Dedifferentiated amniotic fluid mesenchymal stem cell (primary cell): Measurements from ENCODE around the gene BTG2.
A peak's percentile ranks its signal among the peaks of the same experiment; 100 is the strongest.

Experiments used
- DNase-seq: peaks from one replicate; pipeline ENCODE4 v3.0.0-alpha.2; 2016; ENCODE audit errors: extremely low spot score

The BTG2 gene

DNA sequence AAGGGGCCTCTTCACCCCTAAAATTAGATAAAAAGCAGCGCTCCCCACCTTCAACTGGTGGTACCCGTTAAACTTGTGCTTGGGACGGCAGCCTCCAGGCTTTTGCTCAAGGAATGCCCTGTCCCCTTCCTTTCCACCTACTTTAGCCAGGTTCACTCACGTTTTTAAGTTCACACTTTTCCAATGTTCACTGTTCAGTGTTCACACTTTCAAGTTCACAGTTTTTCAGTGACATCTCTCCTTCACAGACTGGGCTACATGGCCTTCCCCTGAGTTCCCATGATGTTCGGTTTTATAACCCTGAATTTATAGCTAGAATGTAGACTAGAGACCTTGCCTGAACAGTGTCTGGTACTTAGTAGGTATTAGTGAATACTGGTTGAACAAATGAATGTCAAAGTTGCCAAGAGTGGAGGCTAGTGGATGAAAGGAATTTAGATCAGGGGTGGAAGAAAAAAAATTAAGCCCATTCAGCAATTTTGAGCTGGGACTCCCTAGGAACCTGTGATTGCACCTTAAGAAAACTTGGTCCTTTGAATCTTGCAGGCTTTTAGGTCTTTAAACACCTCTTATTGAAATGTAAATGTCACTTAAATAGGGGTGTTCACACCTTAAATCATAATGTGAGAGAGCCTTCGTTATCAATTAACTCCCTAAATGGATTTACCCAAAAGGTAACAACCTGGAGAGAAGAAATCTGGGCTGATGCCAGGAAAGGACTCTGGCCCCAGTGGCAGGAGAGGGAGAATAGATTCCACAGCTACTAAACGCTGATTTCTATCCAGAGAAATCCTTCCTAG lies 12.3 kb downstream of the BTG2 start:
- DNase-seq: no peak

DNA sequence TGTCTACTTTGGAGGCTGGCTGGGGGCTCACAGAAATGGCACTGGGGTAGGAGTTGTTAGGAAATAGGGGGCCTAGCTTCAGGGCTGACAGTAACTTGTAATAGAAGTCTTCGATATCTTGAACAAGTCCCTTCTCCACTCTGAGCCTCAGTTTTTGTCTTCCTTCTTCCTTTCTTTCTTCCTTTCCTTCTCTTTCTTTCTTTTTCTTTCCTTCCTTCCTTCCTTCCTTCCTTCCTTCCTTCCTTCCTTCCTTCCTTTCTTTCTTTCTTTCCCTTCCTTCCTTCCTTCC lies 12.9 kb downstream of the BTG2 start:
- DNase-seq: no peak

DNA sequence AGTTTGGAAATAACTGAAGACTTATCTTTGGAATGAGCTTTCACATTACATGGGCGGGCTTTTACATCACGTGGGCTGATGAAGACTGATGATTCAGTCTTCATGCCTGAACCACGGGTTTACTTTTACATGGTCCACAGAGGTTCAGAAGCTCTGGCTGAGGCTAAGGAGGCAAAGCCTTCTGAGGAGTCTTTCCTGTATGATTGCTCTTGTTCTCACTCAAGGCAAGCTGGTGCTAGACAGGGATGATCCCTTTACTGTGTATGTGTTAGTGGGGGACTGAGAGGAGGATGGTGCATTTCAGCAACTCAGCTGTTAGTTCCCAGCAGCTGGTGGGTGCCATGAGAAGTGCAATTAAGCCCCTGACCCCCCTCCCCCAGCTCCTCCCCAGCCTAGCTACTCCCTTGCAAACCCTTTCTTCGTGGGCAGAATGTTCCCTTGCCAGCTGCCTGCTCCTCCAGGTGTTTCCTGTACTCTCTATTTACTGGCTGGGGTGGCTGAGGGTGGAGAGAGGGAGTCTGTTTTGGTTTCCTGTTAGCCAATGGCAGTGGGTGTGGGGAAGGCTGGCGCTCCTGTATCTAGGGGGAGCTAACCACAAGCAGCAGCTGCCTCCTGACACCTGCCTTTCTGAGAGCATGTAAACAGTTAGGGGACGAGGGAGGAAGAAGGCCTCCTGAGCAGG lies 15.4 kb downstream of the BTG2 start:
- no peak for DNase-seq

DNA sequence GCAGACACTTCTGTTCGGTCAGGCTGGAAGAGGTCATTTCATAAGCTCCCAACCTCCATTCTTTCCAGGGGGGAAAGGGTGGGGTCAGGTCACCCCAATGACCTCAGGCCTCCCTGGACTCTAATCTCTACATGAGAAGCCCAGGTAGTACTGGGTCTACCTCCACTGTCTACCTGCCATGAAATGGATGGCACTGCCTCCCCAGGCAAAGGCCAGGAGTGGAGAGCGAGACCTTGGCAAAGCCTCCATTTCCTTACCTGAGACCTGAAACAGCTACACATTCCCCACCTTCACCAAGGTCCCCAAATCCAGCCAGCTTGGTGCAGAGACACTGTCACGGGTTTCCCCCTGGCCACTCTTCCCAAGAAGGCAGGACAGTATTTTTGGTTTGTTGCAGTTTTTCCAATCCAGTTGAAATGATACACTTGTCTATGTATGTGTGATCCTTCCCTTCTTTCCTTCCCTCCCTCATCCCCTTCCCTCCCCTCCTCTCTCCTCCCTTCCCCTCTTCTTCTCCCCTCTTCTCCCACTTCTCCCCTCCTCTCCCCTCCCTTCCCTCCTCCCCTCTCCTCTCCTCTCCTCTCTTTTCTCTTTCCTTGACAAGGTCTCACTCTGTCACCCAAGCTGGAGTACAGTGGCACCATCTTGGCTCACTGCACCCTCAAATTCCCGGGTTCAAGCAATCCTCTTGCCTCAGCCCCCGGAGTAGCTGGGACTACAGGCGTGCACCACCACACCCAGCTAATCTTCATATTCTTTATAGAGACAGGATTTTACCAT lies 16.1 kb downstream of the BTG2 start:
- no peak for DNase-seq

DNA sequence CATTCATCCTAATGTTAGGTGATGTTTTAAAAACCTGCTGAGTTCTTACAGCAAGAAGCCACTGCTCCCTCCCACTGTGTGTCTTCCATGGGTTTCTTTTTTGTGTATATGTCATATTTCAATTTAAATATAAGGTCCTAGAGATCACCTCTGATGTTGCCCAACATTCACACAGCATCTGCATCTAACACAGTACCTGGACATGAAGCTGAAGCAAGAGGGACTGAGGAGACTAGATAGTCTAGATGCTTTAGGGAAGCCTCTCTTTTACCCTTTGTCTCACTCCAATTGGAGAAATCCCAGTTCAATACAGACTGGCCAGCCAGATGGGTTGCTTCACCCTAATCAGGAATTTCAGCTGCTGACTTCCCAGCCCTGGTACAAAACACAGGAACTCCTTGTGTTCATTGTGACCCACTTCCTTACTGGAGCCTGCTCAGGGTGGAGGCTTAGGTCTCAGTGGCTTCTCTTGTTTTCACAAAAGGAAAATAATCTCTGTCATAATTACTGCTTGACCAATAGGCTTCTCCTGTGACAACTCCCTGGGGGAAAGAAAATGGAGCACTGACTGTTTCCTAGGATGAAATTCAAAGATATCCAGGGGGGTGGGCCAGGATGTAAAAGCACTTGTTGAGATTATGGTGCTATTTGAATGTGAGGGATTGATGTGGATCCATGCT lies 17.3 kb downstream of the BTG2 start:
- DNase-seq: no peak

DNA sequence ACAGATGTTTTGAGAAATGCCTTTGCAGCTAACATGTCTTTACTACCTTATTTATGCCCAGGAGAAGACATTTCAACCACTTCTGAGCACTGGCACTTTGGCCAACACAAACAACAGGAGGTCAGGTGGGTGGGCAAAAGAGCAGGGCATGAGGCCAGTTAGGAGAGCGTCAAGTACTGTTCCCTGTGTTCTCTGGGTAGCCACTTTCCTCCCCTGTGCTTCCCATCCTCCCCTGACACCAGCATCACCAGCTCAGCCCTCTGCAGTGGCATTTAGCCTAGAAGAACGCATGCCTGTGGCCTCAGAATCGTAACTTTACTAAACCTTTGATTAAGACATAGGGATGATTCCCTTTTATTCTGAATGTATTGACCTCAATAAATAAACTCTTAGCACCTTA lies 18.3 kb downstream of the BTG2 start:
- DNase-seq: no peak

DNA sequence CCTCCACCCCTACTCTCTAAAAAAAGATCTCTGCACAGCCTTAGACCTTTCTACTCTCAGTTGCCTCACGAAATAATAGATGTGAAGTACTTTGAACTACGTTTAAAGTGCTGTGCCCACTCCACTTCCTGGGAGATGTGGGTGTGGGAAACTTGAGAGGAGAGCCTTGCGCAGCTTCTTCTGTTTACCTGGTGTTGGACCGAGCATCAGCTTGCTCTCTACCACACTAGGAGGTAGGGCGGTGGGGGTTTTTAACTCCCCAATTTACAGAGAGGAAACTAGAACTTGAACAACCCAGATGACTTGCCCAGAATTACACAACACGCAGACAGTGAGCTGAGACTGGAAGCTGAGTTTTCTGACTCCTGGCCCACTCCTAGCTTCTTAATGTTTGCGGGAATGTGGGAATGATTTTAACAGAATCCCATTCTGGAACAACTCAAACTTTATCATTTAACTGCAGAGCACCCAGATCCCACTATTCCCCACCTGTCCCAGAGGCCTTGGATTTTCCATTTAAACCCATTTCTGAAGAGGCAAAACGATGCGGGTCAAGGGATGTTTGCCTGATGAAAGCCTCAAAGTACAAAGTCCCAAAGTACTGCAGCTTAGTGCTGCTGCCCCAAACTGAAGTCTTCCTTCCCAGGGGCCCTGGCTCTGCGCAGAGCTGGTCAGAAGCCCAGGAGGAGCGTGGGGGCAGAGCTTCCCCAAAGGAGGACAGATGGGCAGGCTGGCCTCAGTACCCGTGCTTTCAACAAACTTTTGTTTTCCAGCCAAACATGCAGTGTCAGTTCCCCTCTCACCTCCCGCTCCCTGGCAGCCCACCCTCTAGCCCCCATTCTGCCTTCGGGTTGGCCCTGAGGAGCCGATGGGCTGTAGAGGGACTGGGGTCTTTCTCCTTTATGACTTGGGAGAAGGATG lies 19.0 kb downstream of the BTG2 start:
- DNase-seq: no peak

DNA sequence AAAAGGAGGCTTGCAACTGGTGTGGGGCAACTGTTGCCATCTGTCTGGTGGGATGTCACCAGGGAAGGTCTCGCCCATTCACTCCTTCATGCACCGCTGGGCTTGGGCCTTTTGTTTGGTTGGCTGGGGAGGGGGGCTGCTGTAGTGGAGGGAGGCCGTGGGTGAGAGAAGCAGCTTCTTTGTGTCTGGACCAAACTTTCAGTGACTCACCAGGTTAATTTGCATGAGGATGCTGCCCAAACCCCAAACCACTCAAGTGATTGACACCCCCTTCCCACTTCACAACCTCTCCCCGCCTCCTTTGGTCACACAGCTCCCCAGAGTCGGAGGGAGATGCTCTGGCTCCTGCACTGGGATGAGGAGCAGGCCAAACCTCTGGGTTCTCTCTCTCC lies 19.7 kb downstream of the BTG2 start:
- DNase-seq: no peak

DNA sequence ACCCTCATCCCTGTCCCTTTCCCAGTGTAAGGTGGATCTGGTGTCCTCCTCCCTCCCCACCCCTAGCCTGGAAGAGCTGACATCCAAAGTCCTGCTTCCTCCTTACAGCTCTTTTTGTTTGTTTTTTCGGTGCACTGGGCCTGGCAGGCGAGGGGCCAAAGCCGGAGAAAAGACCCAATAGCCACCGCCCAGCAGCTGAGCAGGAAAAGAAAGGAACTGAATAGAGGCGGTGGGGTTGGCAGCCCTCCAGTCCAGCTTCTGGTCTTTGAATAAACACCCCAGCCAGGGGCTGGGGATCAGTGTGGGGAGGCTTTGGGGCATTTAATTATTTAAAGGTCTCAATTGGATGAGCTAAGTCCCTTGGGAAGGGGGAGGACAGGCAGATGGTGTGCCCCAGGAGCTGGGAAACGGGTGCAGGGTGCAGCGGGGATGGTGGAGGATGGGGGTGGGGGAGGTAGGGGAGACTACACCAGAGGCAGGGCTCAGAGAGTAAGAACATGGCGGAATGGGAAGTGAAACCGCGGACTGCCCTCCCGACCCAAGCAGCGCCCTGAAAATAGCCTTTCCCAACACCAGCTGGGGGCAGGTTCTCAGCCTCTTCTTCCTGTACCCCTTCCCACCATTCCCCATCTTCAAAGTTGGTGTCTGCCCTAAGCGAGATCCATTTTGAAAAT lies 20.2 kb downstream of the BTG2 start:
- DNase-seq: no peak

DNA sequence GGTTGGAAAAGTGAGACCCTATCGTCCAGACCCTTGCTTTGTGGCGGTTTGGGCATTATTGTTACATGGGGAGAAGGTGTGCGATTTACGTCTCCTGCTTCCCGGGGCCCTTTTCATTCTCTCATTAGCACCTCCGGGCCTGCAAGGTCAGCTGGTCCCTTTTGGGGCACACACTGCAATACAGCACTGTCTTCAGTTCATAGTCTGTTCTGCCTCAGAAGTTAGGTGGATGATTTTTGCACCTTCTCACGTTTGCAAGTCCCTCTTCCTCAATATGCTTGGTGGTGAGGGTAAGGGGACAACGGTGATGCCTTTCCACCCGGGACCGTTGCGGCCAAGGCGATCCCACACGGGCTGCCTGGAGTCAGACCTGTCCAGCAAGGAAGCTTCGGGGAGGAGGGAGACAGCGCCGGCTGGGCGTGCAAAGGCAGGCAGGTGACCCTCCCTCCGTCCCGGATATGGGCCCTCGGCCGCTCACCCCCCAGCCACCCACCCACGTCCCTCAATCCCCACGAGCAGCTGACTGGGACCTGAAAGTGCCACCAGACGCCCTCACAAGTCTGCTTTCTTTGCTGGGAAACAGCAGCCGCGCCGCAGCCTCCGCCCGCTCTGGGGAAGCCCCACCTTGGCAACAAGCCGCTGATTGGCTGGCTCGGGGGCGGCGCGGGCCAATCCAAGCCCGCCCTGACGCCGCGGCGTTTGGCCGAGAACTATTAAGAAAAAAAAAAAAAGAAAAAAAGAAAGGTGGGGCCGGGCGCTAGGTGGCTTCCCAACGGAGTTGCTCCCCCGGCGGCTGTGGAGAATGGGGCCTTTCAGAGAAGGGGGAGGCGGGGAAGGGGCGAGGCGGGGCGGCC lies 21.7 kb downstream of the BTG2 start:
- DNase-seq: peak; percentile 78

DNA sequence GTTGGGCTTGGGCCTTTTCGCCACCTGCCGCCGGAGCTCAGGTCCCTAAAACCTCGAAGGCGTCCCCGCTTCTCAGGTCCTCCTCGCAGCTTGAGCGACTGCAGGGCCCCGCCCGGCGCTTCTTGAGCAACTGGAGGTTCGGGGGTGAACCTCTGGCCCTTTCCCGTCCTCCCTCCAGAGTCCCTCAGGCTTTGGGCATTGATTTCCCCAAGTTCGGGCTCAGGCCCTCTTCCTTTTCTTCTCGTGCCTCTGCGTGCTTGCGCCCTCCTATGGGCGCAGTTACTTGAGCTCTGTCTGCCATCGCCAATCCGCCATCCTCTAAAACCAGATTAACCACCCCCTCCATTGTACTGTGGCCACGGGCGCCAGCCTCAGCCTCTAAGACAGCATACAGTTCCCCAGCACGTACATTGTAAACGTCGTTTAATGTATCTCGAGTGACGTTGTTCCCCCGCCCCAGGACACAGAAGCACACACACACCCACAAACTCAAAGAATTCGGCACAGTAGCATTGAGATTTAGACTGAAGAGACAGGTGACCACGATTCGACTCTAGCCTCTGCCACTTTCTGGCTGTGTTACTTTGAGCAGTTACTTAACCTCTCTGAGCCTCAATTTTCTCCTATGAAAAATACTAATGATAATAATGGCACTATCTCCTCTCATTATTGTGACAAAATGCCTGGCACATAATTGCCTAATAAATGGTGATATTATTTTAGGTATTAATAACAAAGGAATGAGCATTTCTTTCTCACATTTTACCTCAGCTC lies 22.6 kb downstream of the BTG2 start:
- DNase-seq: peak; percentile 29

DNA sequence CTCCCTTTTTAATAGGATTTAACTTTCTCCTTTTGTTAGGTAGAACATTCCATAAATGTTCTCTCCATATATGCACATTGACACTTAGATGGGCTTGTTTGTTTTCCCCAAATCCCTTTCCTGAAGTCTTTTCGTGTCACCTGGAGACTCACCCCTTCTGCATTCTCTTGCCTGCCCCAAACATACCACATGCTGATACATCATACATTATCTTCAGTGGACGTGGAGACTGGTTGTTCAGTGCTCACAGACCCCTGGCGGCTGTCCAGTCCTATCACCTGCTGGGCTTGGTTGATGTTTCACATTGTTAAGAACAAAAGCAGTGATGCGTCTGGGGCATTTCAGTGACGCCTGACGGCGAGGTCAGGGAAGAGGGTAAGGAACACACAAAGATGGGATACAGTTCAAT lies 23.4 kb downstream of the BTG2 start:
- no peak for DNase-seq

DNA sequence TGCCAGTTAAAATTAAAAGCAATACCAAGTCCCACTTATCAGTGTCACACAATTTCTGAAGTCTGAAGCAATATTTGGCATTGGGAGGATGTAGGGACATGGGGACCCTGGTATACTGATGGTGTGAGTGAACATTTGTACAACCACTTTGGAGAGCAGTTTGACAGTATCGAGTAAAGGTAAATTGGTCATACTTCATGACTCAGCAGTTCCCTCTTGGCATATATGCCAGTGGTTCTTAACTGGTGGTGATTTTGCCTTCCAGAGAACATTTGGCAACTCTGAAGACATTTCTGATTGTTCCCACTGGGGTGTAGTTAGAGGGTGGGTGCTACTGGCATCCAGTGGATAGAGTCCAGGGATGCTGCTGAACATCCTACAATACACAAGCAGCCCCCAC lies 25.9 kb downstream of the BTG2 start:
- DNase-seq: no peak

DNA sequence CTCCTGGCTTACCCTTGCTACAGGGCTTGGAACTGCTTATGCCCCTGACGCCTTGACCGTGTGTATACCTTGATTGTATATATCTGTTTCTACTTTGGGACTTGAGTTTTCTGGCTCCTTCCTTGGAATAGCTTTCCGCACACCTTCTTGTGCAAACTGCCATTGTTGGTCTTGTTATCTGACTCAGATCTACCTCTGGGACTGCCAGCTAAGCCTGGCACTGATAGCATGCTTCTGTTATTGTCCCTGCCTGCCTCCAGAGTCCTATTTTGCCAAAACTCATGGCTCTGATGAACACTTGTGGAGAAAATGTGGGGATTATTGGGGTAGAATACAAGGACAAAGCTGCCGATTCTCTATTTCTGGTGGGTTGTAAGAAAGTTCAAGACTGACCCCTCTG lies 30.2 kb downstream of the BTG2 start:
- DNase-seq: no peak

DNA sequence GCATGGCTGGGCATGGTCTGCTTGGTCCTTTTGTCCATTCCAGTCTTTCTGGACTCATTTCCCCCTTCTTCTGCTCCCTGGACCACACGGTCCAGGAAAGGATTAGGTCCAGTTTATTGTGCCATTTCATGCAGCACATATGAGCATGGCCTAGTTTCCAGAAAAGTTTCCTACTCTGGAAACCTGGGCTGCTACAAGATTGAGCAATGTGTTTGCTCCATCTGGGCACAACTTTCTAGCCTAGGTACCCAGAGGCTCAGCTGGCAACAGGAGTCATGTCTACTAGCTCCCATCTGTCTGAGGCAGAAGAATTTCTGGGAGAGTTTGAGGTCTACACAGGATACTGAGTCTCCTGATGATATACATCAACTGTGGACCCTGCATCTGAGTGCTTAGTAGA lies 30.8 kb downstream of the BTG2 start:
- no peak for DNase-seq

DNA sequence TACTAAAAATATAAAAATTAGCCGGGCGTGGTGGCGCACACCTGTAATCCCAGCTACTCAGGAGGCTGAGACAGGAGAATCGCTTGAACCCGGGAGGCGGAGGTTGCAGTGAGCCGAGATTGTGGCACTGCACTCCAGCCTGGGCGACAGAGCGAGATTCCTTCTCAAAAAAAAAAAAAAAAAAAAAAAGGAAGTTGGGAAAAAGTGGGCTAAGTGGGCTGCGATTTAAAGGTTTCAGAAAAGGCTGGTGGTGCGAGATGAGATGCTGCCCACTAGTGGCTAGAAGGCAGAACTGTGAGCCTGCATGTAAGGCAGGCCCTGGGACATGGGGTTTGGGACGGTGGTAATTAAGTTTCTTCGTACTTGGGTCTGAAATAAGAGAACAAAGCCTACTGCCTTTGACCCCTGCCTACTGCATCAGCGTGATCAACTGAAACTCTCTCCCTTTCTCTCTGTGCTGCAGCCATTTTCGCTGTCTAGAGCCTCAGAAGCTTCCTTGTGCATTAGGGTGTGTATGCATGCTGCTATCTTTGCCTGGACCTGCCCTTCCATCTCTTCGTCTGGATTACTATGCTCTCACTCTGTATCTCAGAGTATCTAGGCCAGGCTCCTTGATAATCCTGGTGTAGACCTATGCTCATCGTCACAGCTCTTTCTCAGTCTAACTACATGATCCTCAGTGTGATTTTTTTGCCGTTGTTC lies 33.2 kb downstream of the BTG2 start:
- peak; percentile 46 for DNase-seq

DNA sequence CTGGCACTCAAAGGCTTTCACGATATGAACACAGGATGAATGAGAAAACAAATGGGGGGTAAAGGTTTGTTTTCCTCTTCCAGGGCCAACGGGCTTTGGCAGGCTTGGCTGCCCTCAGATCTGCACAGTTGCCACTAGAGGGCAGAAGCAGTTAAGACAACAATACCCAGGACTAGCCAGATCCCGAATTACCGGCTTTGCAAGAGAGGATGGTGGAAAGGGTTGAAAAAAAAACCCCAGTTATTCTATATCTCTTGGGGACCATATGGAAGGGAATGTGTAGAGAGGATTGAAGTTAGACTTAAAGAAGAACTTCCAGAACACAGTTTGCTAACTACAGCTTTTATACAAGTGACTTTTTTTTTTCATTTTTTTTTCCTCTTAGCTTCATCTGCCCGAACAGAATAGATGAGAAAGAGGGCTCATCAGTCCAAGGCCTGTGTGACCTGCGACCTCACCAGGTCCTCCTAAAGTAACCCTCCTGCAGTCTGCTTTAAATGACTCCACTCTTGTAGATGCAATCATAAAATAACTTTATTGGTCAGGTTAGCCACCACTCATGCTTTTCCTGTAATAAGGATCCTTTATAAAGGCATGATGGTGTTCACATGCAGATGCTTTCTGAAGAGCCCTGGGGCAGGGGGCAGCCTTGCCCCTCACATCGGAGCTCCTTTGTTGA lies 34.9 kb downstream of the BTG2 start:
- peak; percentile 89 for DNase-seq
